SW 1271 (cell line): ENCODE results near the gene ADNP.

Source experiments
- DNase-seq, 2 experiments: peaks; one replicate each; lab custom pipeline; 2025; lab: John Stamatoyannopoulos, UW

Gene ADNP

DNA sequence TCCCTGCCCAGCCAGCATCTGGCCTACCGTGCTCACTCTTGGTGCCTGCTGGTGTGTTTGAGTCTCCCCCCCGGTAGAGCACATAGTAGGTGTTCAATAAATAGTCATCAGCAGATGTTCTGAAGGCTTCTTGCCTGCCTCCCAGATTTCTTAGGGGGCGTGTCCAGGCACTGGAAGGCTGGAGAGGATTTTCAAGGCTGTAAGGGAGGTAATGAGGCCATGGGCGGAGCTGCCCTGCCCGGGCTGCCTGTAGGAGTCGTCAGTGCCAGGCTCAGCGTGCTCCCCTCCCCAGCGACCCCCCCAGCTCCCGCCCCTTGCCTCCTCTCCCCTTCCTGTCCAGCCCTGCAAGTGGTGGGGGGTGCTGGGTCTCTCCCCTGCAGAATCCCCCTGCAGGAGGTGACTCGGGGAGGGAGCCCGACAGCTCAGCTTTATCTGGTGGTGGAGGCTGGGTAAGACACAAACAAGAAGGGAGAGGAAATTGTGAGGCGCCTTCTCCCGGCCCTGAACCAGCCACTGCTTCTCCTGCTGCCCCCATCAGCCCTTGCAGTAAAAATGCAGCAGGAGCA lies 80.4 kb downstream of the ADNP start:
- no peak for DNase-seq

DNA sequence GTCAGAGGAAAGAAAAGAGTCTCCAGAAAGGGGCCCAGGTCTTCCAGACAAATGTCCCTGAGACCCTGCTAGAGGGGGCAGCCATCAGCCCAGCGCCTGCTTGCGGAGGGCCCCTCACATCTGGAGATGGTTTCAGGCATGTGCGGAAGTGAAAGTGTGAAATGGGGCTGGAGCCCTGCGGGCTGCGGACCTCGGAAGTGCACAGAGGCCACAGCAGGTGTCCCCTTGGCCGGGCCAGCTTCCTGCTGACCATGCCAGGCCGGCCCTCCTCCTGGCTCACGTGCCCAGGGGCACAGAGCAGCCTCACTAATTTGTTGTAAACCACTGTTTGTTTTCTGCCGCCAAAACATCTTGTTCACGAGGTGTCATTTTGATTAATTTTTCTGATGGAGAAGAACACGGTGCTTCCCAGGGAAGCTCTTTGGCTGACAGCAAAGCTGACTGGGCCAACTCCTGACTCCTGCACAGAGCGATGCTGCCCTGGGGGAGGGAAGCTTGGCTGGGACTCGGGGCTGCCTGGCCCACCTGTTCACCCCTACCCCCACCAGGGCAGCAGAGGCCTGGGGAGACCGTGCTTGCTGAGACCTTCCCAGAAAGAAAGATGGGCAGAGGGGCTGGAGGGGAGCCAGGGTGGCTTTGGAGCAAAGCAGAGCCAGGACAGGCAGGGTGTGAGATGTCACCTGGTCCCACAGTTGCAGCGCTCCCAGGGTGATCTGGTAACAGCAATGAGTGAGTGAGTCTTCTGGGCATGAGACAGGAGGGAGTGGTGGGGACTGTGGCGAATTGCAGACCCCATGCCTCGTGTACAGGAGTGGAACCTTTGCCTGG lies 82.2 kb downstream of the ADNP start:
- no peak for DNase-seq

DNA sequence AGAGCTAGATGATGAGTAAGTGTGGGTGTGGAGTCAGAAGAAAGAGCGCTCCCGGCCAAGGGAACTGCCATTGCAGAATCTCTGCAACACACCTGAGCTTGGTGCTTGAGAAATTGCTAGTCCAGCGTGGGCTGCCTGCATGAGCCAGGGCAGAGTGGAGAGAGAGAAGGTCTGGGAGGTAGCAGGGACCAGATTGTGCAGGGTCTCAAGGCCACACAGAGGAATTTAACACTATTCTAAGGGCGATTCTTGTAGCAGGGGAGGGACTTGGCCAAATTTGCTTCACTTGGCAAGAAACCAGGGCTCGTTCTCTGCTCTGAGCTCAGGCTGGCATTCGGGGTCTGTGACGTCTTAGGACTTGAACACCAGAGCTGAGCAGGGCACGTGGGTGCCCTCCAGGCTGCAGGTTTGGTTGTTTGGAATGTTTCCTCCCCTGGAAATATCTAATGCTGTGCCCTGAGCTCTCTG lies 82.9 kb downstream of the ADNP start:
- DNase-seq = no peak

DNA sequence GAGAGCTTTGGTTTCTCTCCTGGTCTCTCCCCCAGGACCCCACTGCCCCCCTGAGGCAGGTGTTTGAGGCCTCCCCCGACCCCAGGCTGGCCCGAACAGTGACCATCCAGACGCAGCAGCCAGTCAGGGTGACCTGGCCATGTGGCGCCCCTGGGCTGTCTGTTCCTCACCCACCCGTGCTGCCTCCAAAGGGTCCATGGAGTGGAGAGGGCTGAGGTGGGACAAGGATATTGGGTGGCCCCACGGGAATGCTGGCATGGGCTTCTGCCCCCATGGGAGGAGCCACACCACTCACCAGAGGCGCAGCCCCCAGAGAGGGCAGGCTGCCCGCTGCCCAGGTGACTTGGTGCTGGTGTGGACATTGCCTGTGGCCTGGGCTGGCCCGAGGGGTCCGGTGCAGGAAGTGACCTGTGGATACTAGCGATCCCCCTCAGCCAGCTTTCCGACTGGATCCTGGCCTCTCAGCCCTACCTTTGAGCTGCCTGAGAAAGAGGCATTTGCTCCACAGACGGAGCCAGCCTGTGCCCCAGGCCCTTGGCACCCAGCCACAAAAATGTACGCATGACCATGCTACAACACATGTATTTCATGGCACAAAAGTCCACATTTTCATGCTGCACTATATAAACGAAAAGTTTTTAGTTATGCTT lies 85.5 kb downstream of the ADNP start:
- no peak for DNase-seq

DNA sequence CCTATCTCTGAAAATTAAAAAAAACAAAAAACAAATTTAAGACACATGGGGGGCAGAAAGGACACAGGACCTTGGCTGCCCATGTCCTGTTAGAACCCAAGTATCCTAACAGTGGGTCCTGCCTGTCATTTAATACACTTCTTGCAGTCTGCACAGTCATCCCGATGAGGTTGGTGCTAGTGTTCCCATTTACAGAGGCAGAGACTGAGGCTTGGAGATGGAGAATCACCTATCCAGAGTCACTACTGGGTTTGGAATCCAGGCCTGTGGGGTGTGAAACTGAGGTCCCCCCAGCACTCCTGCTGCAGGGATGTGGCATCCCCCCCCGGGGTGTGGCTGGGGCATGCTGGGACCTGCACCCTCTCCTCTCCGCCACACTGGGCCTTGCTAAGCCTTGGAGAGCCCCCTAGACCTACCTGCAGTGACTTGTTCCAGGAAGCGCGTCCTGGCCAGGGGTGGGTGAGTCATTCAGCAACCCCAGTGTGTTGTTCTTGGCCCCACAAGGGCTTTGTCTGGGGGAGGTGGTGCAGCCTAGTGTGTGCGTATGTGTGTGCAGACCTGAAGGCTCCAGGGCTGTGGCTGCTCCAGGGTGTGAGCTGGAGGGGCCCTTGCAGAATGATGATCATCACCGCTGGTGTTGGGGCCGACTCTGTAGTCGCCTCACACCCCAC lies 86.7 kb downstream of the ADNP start:
- DNase-seq = no peak

DNA sequence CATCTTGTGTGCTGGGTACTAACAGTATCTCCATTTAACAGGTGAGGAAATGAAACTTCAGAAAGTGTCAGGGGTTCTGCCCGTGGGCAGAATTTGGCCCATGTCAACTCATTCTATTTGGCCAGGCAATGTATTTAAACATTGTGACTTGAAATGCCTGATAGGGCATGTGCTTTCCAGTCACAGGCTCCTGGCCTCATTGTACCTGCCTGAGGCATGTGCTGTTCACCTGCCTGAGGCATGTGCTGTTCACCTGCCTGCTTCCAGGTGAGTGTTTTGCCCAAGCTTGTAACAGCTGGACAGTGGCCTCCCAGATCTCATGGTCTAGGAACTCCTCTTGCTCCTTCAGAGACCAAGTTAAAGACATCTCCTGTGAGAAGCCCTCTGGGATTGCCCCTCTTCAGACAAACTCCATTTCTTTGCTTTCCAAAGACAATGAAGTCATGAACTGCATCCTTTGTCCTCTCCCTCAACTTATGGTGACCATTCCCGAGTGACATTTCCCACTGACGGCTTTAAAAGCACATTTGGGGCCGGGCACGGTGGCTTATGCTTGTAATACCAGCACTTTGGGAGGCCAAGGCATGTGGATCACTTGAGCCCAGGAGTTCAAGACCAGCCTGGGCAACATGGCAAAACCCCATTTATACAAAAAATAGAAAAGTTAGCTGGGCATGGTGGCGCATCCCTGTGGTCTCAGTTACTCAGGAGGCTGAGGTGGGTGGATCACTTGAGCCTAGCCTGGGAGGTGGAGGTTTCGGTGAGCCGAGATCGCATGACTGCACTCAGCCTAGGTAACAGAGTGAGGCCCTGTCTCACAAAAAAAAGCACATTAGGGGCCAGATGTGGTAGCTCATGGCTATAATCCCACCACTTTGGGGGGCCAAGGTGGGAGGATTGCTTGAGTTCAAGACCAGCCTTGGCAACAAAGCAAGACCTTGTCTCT lies 87.6 kb downstream of the ADNP start:
- no peak for DNase-seq

DNA sequence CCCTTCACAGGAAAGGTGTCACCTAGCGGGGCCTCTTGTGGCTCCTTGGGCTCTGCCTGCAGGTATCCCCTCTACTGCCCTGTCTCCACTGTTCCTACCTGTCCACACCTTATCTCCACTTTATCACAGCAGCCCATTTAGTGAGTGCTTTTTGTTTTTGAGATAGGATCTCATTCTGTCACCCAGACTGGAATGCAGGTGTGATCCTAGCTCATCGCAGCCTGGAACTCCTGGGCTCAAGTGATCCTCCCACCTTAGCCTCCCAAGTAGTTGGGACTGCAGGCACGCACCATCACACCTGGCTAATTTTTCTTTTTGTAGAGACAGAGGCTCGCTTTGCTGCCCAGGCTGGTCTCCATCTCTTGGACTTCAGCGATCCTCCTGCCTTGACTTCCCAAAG lies 88.4 kb downstream of the ADNP start:
- DNase-seq = no peak
